Nephron (organoid): ENCODE results near the gene FBXL7.

Experiments
- H3K27ac Mint-ChIP-seq, 3 experiments: 2 replicates each; pipeline ENCODE4 v1.8.0; 2020; ENCODE audit warnings: mixed read lengths in 3 of 3, mild to moderate bottlenecking in 2 of 3, moderate library complexity in 1 of 3
- H3K27me3 Mint-ChIP-seq: 2 replicates; pipeline ENCODE4 v1.8.0; 2021; ENCODE audit warnings: low read depth, mild to moderate bottlenecking, moderate library complexity, mixed read lengths
- H3K36me3 Mint-ChIP-seq: 2 replicates; pipeline ENCODE4 v1.8.0; 2020; ENCODE audit warnings: low read depth, mixed read lengths
- H3K4me1 Mint-ChIP-seq: 2 replicates; pipeline ENCODE4 v1.8.0; 2020; ENCODE audit warnings: mixed read lengths
- H3K4me3 Mint-ChIP-seq, 3 experiments: 2 replicates each; pipeline ENCODE4 v1.8.0; 2020; ENCODE audit warnings: mild to moderate bottlenecking in 3 of 3, mixed read lengths in 3 of 3, moderate library complexity in 2 of 3
- H3K9me3 Mint-ChIP-seq: 2 replicates; pipeline ENCODE4 v1.8.0; 2020; ENCODE audit warnings: mixed read lengths
- CTCF ChIP-seq, 3 experiments: fragments of 200-600 bp; sonication (generic); IDR thresholded peaks; one replicate each; pipeline ENCODE4 v1.5.0; 2021; ENCODE audit warnings: antibody characterized with exemption in 3 of 3; ENCODE audit not compliant: unreplicated experiment in 3 of 3

Gene FBXL7

GRCh38 chr5:15798006-15798405 is 298.0 kb downstream of the FBXL7 start:
- peaks cover 9% of the 10 kb centered on the region for H3K9me3 Mint-ChIP-seq
- H3K4me3 Mint-ChIP-seq, result peak overlapping the region in 1 of 3 experiments; percentile 39
- peaks cover 6% of the 10 kb centered on the region for H3K36me3 Mint-ChIP-seq
- peaks cover 47% of the 10 kb centered on the region for H3K4me1 Mint-ChIP-seq
- H3K27me3 Mint-ChIP-seq, result no peaks in the 10 kb centered on the region
- no peak for TF ChIP-seq CTCF (IDR thresholded peaks at IDR 0.05; ENCODE audit: unreplicated experiment in 3 of 3)
- H3K27ac Mint-ChIP-seq, result peak overlapping the region in 2 of 3 experiments; percentile 47 to 77

DNA sequence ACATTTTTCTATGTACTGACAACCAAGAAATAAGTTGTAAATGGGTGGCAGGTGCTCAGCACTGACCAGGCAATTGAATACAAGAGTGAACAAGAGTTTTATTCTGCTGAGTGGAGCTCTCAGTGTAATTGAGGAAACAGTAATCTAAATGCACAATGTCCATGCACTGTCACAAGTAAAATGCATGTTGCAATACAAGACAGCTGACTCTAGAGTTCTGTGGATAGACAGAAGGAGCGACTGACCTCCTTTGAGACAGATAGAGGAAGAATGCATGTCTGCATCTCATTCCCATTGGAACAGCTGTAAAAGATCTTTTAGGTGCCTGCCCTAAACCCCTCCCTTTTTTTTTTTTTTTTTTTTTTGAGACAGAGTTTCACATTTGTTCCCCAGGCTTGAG is 299.0 kb downstream of the FBXL7 start:
- Mint-ChIP-seq H3K4me1 (peaks cover 42% of the 10 kb centered on the region), H3K27me3 (no peaks in the 10 kb centered on the region), H3K9me3 (peaks cover 17% of the 10 kb centered on the region)

GRCh38 chr5:15799612-15800011 is 299.6 kb downstream of the FBXL7 start:
- H3K36me3 Mint-ChIP-seq, result peaks cover 18% of the 10 kb centered on the region
- H3K4me3 Mint-ChIP-seq, result no peak overlapping the region
- no peak overlapping the region for H3K27ac Mint-ChIP-seq
- TF ChIP-seq CTCF (IDR thresholded peaks at IDR 0.05; ENCODE audit: unreplicated experiment in 3 of 3), result no peak
- no peaks in the 10 kb centered on the region for H3K27me3 Mint-ChIP-seq
- H3K9me3 Mint-ChIP-seq, result peaks cover 19% of the 10 kb centered on the region
- H3K4me1 Mint-ChIP-seq, result peaks cover 36% of the 10 kb centered on the region

More for the DNA sequence above, 299.0 kb downstream of the FBXL7 start:
- TF ChIP-seq CTCF (IDR thresholded peaks at IDR 0.05; ENCODE audit: unreplicated experiment in 3 of 3), result no peak
- Mint-ChIP-seq H3K4me3 (no peak overlapping the region), H3K27ac (no peak overlapping the region), H3K36me3 (peaks cover 17% of the 10 kb centered on the region)

DNA sequence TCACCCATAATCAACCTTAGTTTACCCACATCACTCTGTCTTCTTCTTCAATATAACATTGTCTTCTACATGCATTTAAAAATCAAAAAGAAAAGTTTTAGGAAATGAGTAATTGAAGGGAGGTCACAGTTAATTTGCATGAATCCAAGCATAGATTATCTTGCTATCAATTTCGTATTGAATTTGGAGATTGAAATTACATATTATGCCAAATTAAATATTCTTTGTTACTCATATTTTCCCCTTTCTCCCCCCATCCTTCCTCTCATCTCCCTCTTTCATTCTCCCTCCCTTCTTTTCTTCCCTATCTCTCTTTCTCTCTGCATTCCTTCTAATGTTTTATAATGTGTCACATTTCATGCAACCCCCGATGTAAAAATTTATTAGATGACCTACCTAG is 303.3 kb downstream of the FBXL7 start:
- peaks cover 27% of the 10 kb centered on the region for H3K36me3 Mint-ChIP-seq
- H3K4me3 Mint-ChIP-seq, result no peak overlapping the region
- no peaks in the 10 kb centered on the region for H3K27me3 Mint-ChIP-seq
- peaks cover 24% of the 10 kb centered on the region for H3K9me3 Mint-ChIP-seq
- TF ChIP-seq CTCF (IDR thresholded peaks at IDR 0.05; ENCODE audit: unreplicated experiment in 3 of 3), result no peak
- H3K4me1 Mint-ChIP-seq, result peaks cover 31% of the 10 kb centered on the region
- no peak overlapping the region for H3K27ac Mint-ChIP-seq

- H3K27ac Mint-ChIP-seq, result peak overlapping the region in 1 of 3 experiments; percentile 24
- H3K36me3 Mint-ChIP-seq, result peaks cover 23% of the 10 kb centered on the region
- no peak for TF ChIP-seq CTCF (IDR thresholded peaks at IDR 0.05; ENCODE audit: unreplicated experiment in 3 of 3)
- H3K9me3 Mint-ChIP-seq, result peaks cover 24% of the 10 kb centered on the region
- H3K4me1 Mint-ChIP-seq, result peaks cover 31% of the 10 kb centered on the region
- no peak overlapping the region for H3K4me3 Mint-ChIP-seq
- H3K27me3 Mint-ChIP-seq, result no peaks in the 10 kb centered on the region
Measured at GRCh38 chr5:15806613-15807012, 306.6 kb downstream of the FBXL7 start.

DNA sequence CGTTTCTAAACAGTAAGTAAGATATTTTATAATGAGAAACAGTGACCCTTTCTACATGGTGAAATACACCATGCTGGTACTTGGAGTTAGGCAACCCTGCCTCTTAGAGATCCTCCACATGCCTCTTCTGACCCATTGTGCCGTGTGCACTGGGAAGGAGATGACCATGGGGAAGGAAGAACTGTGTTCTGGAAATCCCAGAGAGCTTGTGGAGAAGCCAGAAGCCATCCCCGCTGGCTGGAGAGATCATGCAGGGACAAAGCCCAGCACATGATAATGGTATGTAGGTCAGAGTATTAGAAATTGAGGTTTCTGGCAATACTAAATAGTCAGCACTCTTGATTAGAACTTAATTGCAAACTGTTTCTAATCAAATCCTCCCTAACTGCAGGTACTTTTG is 307.3 kb downstream of the FBXL7 start:
- Mint-ChIP-seq H3K4me3 (no peak overlapping the region), H3K27ac (peak overlapping the region; percentile 24 to 71 (median 35)), H3K36me3 (peaks cover 23% of the 10 kb centered on the region), H3K4me1 (peaks cover 31% of the 10 kb centered on the region), H3K9me3 (peaks cover 23% of the 10 kb centered on the region), H3K27me3 (no peaks in the 10 kb centered on the region)
- TF ChIP-seq CTCF (IDR thresholded peaks at IDR 0.05; ENCODE audit: unreplicated experiment in 3 of 3), result no peak
